NCI-H774 (cell line): ENCODE results near the gene FZD2.
"Not testable (repeated sequence)": the region's sequence is repeated elsewhere in the genome, so short reads cannot be mapped to it uniquely, and the experiment has no call there.

Source experiments
- DNase-seq: peaks from one replicate; lab custom pipeline; 2025; lab: John Stamatoyannopoulos, UW

The FZD2 gene

GRCh38 chr17:44556832-44557606, at the start of gene FZD2:
FZD2 (plus strand) TSS chr17:44557484; CDS start chr17:44557689, 205 bp downstream.
- DNase-seq: peak; percentile 93

DNA sequence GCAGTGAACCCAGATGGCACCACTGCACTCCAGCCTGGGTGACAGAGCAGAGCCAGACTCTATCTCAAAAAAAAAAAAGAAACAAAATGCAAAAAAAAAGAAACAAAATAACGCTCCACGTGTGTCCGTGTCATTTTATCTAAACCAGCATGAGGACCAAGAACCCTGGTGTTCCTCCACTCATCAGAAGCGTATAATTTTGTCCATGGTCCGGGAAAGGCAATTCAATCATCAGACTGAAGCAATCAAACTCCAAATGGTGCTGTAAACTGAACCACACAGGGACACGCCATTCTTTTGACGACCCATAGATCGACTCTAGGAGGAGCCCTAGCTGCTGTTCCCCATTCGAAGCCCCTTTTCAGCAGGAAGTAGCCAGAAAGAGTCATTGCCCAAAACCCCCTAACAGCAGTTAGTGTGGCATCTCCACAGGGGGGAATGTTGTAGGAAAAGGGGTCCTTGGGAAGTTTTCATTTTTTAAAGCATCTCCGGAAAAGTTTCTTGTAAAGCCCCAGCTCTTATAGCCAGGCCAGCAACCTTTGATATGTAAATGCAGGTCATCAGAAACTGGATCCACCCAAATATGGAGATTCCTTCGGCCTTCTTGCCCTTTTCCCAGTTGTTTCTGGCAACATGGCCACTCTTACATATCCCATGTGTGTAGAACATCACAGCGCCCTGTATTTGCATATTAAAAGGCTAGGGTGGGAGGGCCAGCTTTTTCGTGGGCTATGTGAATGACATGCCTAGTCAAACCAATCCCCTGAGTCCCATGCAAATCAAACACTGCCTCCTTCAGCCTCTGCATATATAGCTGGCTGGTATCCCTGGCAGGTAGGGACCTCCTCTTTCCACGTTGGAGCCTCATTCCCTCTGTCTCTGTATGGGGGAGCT, 45.8 kb upstream of the FZD2 start:
- DNase-seq: not testable (repeated sequence)

DNA sequence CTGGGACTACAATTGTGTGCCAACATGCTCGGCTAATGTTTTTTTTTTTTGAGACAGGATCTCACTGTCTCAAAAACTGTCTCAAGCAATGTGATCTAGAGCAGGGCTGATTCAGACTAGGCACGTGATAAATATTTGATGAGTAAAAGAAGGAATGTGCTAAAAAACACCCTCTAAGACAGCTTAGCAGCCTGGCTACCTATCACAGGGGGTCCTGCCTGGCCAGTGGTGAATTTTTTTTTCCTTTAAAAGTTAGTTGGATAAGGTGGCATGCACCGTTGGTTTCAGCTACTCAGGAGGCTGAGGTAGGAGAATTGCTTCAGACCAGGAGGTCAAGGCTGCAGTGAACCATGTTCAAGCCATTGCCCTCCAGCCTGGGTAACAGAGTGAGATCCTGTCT, 39.3 kb upstream of the FZD2 start:
- no peak for DNase-seq

DNA sequence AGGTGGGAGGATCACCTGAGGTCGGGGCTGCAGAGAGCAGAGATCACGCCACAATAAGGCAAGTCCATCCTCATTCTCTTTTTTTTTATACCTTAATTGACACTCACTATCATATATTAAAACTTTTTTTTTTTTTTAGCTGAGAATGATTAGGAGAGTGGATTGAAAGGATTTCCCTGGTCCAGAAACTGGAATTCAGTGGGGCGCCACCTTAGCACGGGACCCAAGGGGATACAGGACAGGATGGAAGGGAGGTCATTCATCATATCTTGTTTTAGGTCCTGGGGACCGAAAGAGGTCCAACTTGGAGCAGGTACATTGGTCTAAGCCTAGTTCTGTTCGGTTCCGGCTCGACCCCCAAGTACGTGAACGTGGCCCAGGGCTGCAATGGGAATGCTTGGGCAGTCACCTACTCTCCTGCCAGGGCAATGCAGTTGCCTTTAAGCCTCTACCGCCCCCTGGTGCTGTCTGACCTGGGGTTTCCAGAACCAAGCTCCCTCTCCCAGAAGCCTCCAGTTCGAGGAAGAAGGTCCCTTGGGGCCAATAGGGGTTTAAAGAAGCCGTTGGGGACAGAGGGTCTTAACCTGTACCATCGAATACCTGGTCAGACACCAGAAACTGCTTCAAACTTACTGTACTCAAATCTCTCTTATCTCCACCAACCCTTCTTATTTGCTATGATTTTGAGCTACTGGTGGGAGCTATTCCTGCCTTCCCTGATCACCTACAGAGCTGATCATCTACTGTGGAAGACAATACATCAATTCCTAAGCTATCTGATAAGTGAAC, 34.2 kb upstream of the FZD2 start:
- peak; percentile 36 for DNase-seq

- DNase-seq: no peak
Measured at GRCh38 chr17:44523672-44523972, 33.7 kb upstream of the FZD2 start.

DNA sequence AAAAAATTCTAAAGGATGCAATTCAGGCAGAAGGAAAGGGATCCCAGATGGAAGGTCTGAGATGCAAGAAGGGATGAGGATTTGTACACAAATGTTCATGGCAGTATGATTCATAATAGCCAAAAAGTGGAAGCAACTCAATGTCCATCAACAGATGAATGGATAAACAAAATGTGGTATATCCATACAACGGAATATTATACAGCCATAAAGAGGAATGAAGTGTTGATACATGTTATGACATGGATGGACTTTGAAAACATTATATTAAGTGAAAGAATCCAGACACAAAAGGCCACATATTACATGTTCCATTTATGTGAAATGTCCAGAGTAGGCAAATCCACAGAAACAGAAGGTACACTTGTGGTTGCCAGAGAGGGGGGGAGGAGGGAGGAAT, 30.2 kb upstream of the FZD2 start:
- no peak for DNase-seq

DNA sequence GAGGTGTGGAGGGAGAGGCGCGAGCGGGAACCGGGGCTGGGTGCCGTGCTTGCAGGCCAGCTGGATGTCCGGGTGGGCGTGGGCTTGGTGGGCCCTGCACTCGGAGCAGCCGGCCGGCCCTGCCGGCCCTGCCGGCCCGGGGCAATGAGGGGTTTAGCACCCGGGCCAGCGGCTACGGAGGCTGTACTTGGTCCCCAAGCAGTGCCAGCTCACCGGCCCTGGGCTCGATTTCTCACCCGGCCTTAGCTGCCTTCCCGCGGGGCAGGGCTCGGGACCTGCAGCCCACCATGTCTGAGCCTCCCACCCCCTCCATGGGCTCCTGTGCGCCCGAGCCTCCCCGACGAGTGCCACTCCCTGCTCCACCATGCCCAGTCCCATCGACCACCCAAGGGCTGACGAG, 29.3 kb upstream of the FZD2 start:
- no peak for DNase-seq

DNA sequence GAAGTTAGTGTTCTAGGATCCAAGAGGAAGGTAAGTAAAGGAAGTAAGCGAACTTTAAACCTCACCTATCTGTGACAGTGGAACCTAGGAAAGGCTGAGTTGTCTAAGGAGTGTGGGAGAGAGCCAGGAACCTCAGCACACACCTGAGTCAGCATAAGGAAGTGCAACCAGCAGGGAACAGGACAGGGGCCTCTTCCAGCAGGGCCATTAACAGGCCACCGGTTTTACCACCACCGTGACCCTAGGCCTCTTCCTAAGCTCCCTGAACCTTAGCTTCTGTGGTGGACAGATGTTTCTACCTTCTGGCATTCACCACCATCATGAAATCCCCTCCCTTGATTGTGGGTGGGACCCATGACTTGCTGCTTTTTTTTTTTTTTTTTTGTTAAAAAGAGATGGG, 27.4 kb upstream of the FZD2 start:
- no peak for DNase-seq

GRCh38 chr17:44530896-44531418, 26.3 kb upstream of the FZD2 start:
- no peak for DNase-seq

DNA sequence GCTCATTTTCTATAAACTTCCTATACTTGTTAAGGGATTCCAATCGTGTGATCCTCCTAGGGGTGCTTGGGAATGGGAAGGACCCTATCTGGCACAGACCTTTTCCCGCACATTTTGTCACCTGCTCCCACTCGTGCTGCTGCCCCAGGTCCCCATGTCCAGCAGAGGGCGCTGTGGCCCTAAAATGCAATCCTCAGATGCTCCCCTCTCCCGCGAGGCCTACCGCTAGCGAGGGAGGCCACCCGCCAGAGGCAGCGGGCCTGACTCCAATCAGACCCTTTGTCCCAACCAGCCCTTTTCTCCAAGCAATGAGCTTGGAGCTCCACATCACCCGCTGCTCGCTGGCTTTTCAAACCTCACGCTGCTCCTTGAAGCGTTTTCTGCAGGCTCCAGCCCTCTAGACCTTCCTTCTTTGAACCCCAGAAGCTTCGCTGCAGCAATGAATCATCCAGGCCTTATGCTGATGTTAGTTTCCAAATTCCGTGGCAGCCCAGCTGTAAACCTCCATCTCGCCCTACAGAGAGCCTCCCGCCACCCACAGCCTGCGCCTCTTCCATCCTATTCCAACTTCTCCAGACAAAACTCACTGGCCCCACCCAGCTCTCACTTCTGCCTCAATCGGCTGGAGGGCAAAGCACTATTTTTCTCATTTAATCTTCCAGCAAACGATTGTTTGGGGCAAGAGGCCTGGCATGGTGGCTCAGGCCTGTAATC, 23.6 kb upstream of the FZD2 start:
- DNase-seq: peak; percentile 86

- DNase-seq: no peak
Measured at GRCh38 chr17:44536090-44536953, 21.0 kb upstream of the FZD2 start.

DNA sequence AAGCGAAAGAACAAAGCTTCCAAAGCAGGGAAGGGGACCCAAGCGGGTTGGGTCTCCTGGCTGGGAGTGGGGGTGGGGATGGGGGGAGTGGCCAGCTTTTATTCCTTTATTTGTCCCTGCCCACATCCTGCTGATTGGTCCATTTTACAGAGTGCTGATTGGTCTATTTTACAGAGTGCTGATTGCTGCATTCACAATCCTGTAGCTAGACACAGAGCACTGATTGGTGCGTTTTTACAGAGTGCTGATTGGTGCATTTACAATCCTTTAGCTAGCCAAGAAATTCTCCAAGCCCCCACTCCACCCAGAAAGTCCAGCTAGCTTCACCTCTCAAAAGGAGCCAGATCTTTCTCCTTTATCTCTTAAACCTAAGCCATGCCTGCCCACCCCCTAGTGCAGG, 19.4 kb upstream of the FZD2 start:
- not testable (repeated sequence) for DNase-seq

GRCh38 chr17:44539673-44540072, 17.6 kb upstream of the FZD2 start:
- no peak for DNase-seq

- DNase-seq: no peak
Measured at GRCh38 chr17:44540246-44541084, 16.8 kb upstream of the FZD2 start.

- DNase-seq: no peak
Measured at GRCh38 chr17:44541884-44542581, 15.3 kb upstream of the FZD2 start.

GRCh38 chr17:44543213-44543904, 13.9 kb upstream of the FZD2 start:
- no peak for DNase-seq

- no peak for DNase-seq
Measured at GRCh38 chr17:44543905-44544523, 13.3 kb upstream of the FZD2 start.
